Naive thymus-derived CD8-positive, alpha-beta T cell (primary cell): ENCODE results near the gene BICRA. TPM values are rescaled to one million over a fixed set of nuclear protein-coding genes. Genes with fewer than 3 reads are reported as not detected.

Experiments used
- ATAC-seq, 2 donors: fragments of 150-1000 bp; cut with Tn5 transposase in 1 of 2; sonication (Bioruptor Pico), chemical (Tn5 transposase) in 1 of 2; 1 replicate in 1 of 2; 2 replicates in 1 of 2; pipeline ENCODE4 v1.10.0; 2021; ENCODE audit warnings: mild to moderate bottlenecking in 2 of 2, moderate library complexity in 2 of 2
- POLR2A ChIA-PET: fragments of 350-600 bp; sonication (Branson Sonifier 250); formaldehyde crosslinking; loops from one replicate; lab custom pipeline; 2021; ENCODE audit warnings: antibody characterized with exemption; lab: Charles Lee
- DNase-seq, 10 donors: peaks; one replicate each; pipeline versions ENCODE4 v3.0.0 to v3.0.0-alpha.2; 2020 to 2022
- H3K27ac Mint-ChIP-seq, 10 donors: one replicate each; pipeline ENCODE4 v1.8.0; 2020 to 2022; ENCODE audit warnings: mild to moderate bottlenecking in 10 of 10, mixed read lengths in 10 of 10, moderate library complexity in 4 of 10, inconsistent platforms in 1 of 10
- H3K27me3 Mint-ChIP-seq, 5 donors: one replicate each; pipeline ENCODE4 v1.8.0; 2021 to 2022; ENCODE audit warnings: mixed read lengths in 5 of 5
- H3K36me3 Mint-ChIP-seq, 3 donors: one replicate each; pipeline ENCODE4 v1.8.0; 2020 to 2022; ENCODE audit warnings: mixed read lengths in 3 of 3, mild to moderate bottlenecking in 2 of 3, inconsistent platforms in 1 of 3
- H3K4me1 Mint-ChIP-seq, 4 donors: one replicate each; pipeline ENCODE4 v1.8.0; 2021 to 2022; ENCODE audit warnings: mixed read lengths in 4 of 4
- H3K4me3 Mint-ChIP-seq, 10 donors: one replicate each; pipeline ENCODE4 v1.8.0; 2020 to 2022; ENCODE audit warnings: mild to moderate bottlenecking in 10 of 10, mixed read lengths in 10 of 10, moderate library complexity in 6 of 10, inconsistent platforms in 1 of 10
- H3K9me3 Mint-ChIP-seq, 9 donors: one replicate each; pipeline ENCODE4 v1.8.0; 2020 to 2022; ENCODE audit warnings: mixed read lengths in 9 of 9, mild to moderate bottlenecking in 3 of 9, inconsistent platforms in 1 of 9, moderate library complexity in 1 of 9
- polyA plus RNA-seq, 3 donors: library from polyadenylated mRNA; unstranded; fragments of 300-500 nt; fragmentation: Illumina TruSeq; gene quantifications; one replicate each; pipeline ENCODE4 v1.2.3, GENCODE V29; 2021
- total RNA-seq, 8 experiments: library from RNA in 2 of 8; stranded (reverse) in 2 of 8; gene quantifications; one replicate each; pipeline ENCODE4 v1.2.3 and lab custom pipeline; 2021 to 2026

The BICRA gene
- total and polyA plus RNA-seq, 5 experiments from 2014 or later, result 0.23 to 35.5 (median 1.4) TPM

DNA sequence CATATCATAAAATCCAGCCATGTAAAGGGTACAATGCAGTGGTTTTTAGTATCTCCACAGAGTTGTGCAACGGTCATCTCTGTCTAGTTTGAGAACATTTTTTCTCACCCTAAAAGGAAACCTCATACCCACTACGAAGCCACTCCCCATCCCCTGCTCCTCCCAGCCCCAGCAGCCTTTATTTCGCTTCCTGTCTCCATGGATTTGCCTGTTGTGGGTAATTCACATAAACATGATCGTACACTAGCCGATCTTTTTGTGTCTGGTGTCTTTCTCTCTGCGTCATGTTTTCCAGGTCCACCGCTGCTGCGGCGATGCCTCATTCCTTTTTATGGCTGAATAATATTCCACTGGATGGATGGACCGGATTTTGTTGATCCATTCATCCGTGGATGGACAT, 28.6 kb downstream of the BICRA start:
- Mint-ChIP-seq H3K27me3 (no peaks in the 10 kb centered on the region), H3K4me1 (peaks cover 26 to 62% (median 53%) of the 10 kb centered on the region in 4 donors), H3K36me3 (peaks cover 0 to 35% (median 3%) of the 10 kb centered on the region in 3 donors), H3K27ac (peak overlapping the region in 3 of 10 donors; percentile 24 to 65 (median 51)), H3K4me3 (no peak overlapping the region), H3K9me3 (no peaks in the 10 kb centered on the region)
- ATAC-seq (no peak), DNase-seq (no peak)
- POLR2A ChIA-PET, result no interaction called here

GRCh38 chr19:47641891-47642485, 33.1 kb downstream of the BICRA start:
- no peaks in the 10 kb centered on the region for H3K27me3 Mint-ChIP-seq
- POLR2A ChIA-PET, result no interaction called here
- H3K9me3 Mint-ChIP-seq, result no peaks in the 10 kb centered on the region
- DNase-seq, result no peak
- no peak overlapping the region for H3K4me3 Mint-ChIP-seq
- peaks cover 35 to 56% (median 47%) of the 10 kb centered on the region in 4 donors for H3K4me1 Mint-ChIP-seq
- no peak for ATAC-seq
- peak overlapping the region in 1 of 10 donors; percentile 37 for H3K27ac Mint-ChIP-seq
- peaks cover 3 to 54% (median 11%) of the 10 kb centered on the region in 3 donors for H3K36me3 Mint-ChIP-seq

DNA sequence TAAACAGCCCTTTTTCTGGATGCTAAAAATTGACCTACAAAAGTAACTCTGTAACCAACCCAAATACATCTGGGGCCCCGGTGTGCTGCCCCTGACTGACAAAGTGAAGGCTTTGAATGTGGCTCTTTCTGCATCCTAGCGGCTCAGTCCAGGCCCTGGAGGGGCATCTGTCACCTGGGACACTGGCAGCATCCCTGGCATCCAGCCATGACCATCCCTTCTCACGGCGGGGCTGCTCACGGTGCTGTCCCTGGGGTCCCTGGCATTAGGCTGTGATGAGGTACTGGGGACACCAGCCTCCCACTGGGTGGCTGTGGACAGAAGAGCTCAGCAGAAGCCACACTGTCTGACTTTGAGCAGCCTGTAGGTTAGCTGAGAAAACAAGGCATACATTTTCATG, 34.3 kb downstream of the BICRA start:
- Mint-ChIP-seq H3K9me3 (peaks cover 0 to 2% (median 0%) of the 10 kb centered on the region in 9 donors), H3K4me1 (peaks cover 35 to 56% (median 44%) of the 10 kb centered on the region in 4 donors), H3K4me3 (no peak overlapping the region), H3K27me3 (no peaks in the 10 kb centered on the region), H3K36me3 (peaks cover 5 to 56% (median 17%) of the 10 kb centered on the region in 3 donors), H3K27ac (peak overlapping the region in 1 of 10 donors; percentile 61)
- POLR2A ChIA-PET, result interaction anchor here (0.6 kb wide), 1 partner anchor 120 kb away, joined by 4 read pairs; no protein-coding TSS in a partner anchor
- no peak for DNase-seq
- no peak for ATAC-seq

DNA sequence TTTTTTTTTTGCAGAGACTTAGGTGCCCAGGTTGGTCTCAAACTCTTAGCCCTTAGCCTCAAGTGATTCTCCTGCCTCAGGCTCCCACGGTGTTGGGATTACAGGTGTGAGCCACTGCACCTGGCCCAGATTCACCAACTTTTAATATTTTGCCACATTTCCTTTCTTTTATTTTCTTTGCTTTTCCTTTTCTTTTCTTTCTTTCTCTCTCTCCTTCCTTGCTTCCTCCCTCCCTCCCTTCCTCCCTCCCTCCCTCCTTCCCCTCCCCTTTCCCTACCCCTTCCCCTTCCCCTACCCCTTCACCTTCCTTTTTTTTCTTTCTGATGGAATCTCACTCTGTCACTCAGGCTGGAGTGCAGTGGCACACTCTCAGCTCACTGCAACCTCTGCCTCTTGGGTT, 35.3 kb downstream of the BICRA start:
- no peak for DNase-seq
- Mint-ChIP-seq H3K4me1 (peaks cover 31 to 53% (median 43%) of the 10 kb centered on the region in 4 donors), H3K9me3 (peaks cover 0 to 2% (median 0%) of the 10 kb centered on the region in 9 donors), H3K27me3 (no peaks in the 10 kb centered on the region), H3K27ac (peak overlapping the region in 5 of 10 donors; percentile 6 to 61 (median 28)), H3K36me3 (peaks cover 6 to 52% (median 19%) of the 10 kb centered on the region in 3 donors), H3K4me3 (peak overlapping the region in 2 of 10 donors; percentile 47 to 54)
- POLR2A ChIA-PET, result no interaction called here
- ATAC-seq, result no peak

- H3K4me1 Mint-ChIP-seq, result peaks cover 31 to 52% (median 45%) of the 10 kb centered on the region in 4 donors
- peak overlapping the region in 1 of 10 donors; percentile 47 for H3K4me3 Mint-ChIP-seq
- DNase-seq (no peak), ATAC-seq (no peak)
- peaks cover 9 to 52% (median 23%) of the 10 kb centered on the region in 3 donors for H3K36me3 Mint-ChIP-seq
- POLR2A ChIA-PET, result no interaction called here
- peak overlapping the region in 4 of 10 donors; percentile 6 to 50 (median 22) for H3K27ac Mint-ChIP-seq
- H3K9me3 Mint-ChIP-seq, result peaks cover 0 to 4% (median 0%) of the 10 kb centered on the region in 9 donors
- no peaks in the 10 kb centered on the region for H3K27me3 Mint-ChIP-seq
Observed at GRCh38 chr19:47644743-47645482, 36.0 kb downstream of the BICRA start.

DNA sequence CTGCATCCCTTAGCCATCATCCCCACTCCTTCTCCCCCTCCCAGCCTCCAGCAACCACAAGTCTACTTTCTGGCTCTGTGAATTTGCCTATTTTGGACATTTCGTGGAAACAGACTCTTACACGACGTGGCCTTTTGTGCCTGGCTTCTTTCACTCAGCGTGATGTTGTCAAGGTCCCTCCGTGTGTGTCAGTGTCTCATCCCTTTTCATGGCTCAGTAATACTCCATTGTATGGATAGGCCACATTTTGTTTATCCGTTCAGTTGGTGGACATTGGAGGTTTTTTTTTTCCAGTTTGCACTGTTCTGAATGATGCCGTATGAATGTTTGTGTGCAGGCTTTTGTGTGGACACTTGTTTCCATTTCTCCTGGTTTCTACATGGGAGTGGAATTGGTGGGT, 38.0 kb downstream of the BICRA start:
- Mint-ChIP-seq H3K9me3 (peaks cover 0 to 4% (median 0%) of the 10 kb centered on the region in 9 donors), H3K4me3 (no peak overlapping the region), H3K4me1 (peaks cover 30 to 63% (median 50%) of the 10 kb centered on the region in 4 donors), H3K36me3 (peaks cover 9 to 60% (median 29%) of the 10 kb centered on the region in 3 donors), H3K27me3 (no peaks in the 10 kb centered on the region), H3K27ac (peak overlapping the region in 1 of 10 donors; percentile 51)
- POLR2A ChIA-PET, result no interaction called here
- no peak for DNase-seq
- ATAC-seq, result no peak

- ATAC-seq, result no peak
- H3K27me3 Mint-ChIP-seq, result no peaks in the 10 kb centered on the region
- H3K36me3 Mint-ChIP-seq, result peaks cover 9 to 68% (median 30%) of the 10 kb centered on the region in 3 donors
- no peak overlapping the region for H3K4me3 Mint-ChIP-seq
- peak overlapping the region in 1 of 10 donors; percentile 29 for H3K27ac Mint-ChIP-seq
- POLR2A ChIA-PET, result no interaction called here
- peaks cover 0 to 4% (median 0%) of the 10 kb centered on the region in 9 donors for H3K9me3 Mint-ChIP-seq
- H3K4me1 Mint-ChIP-seq, result peaks cover 31 to 55% (median 47%) of the 10 kb centered on the region in 4 donors
- no peak for DNase-seq
Observed at GRCh38 chr19:47649588-47649987, 40.7 kb downstream of the BICRA start.

DNA sequence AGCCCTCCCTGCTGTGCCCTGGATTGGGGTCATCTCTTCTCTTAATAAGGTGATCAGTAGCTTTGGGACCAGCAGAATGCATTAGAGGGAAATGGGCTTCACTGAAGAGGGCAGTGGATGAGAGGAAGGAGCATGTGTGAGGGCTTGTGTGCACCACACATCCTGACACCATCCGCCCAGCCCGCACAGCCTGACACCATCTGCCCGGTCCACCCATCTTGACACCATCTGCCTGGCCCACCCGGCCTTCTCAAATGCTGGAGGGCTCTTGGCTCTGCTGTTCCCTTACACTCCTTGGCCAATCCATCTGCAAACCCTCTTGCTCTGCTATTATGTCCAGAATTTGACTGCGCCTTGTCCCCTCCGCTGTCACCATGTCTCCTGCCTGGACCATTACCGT, 41.8 kb downstream of the BICRA start:
- Mint-ChIP-seq H3K4me3 (no peak overlapping the region), H3K9me3 (peaks cover 0 to 4% (median 0%) of the 10 kb centered on the region in 9 donors), H3K4me1 (peaks cover 25 to 51% (median 39%) of the 10 kb centered on the region in 4 donors), H3K27ac (peak overlapping the region in 4 of 10 donors; percentile 16 to 79 (median 48)), H3K36me3 (peaks cover 9 to 62% (median 29%) of the 10 kb centered on the region in 3 donors), H3K27me3 (no peaks in the 10 kb centered on the region)
- DNase-seq (no peak), ATAC-seq (no peak)
- POLR2A ChIA-PET, result no interaction called here

- peak overlapping the region in 7 of 10 donors; percentile 16 to 88 (median 60) for H3K27ac Mint-ChIP-seq
- ATAC-seq (no peak), DNase-seq (no peak)
- no peaks in the 10 kb centered on the region for H3K27me3 Mint-ChIP-seq
- peaks cover 0 to 4% (median 0%) of the 10 kb centered on the region in 9 donors for H3K9me3 Mint-ChIP-seq
- H3K4me1 Mint-ChIP-seq, result peaks cover 22 to 53% (median 39%) of the 10 kb centered on the region in 4 donors
- H3K36me3 Mint-ChIP-seq, result peaks cover 9 to 59% (median 26%) of the 10 kb centered on the region in 3 donors
- H3K4me3 Mint-ChIP-seq, result peak overlapping the region in 2 of 10 donors; percentile 24 to 51
- POLR2A ChIA-PET, result no interaction called here
Observed at GRCh38 chr19:47651132-47651531, 42.2 kb downstream of the BICRA start.

DNA sequence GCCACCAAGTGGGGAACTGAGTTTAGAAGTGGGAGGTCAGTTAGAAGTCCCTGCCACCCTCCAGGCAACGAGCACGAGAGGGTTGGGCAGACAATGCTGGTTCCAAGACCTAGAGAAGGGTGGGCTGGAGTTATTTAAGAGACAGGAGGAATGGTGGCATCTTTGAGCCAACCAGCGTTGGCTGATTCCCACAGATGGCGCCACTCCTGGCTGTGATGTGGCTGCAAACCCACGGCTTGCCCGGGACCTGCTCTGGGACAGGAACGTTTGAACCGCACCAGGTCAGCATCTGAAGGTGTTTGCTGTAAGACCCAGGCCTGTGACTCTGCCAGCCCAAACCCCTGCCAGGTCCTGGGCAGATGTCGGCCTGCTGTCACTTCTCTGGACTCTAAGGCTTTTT, 42.8 kb downstream of the BICRA start:
- DNase-seq (no peak), ATAC-seq (no peak)
- Mint-ChIP-seq H3K36me3 (peaks cover 9 to 53% (median 25%) of the 10 kb centered on the region in 3 donors), H3K27ac (peak overlapping the region in 3 of 10 donors; percentile 52 to 77 (median 73)), H3K27me3 (no peaks in the 10 kb centered on the region), H3K4me3 (no peak overlapping the region), H3K4me1 (peaks cover 22 to 56% (median 39%) of the 10 kb centered on the region in 4 donors), H3K9me3 (peaks cover 0 to 4% (median 0%) of the 10 kb centered on the region in 9 donors)
- POLR2A ChIA-PET, result no interaction called here

DNA sequence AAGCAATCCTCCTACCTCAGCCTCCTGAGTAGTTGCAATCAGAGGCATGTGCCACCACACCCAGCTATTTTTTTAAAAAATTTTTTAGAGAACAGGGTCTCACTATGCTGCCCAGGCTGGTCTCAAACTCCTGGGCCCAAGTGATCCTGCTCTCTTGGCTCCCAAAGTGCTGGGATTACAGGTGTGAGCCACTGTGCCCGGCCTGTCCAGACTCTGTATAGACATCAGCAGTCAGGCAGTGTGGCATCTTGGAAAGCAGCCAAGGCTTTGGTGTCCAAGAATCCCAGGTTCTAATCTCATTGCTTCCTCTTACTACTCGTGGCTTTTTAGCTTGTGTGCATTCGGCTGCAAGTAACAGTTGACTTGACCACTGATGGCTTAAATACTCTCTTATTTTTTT, 43.4 kb downstream of the BICRA start:
- H3K36me3 Mint-ChIP-seq, result peaks cover 4 to 53% (median 20%) of the 10 kb centered on the region in 3 donors
- DNase-seq (no peak), ATAC-seq (no peak)
- no peak overlapping the region for H3K4me3 Mint-ChIP-seq
- no peaks in the 10 kb centered on the region for H3K27me3 Mint-ChIP-seq
- H3K27ac Mint-ChIP-seq, result no peak overlapping the region
- H3K9me3 Mint-ChIP-seq, result peaks cover 0 to 4% (median 0%) of the 10 kb centered on the region in 9 donors
- peaks cover 18 to 57% (median 37%) of the 10 kb centered on the region in 4 donors for H3K4me1 Mint-ChIP-seq
- POLR2A ChIA-PET, result no interaction called here

- POLR2A ChIA-PET, result no interaction called here
- DNase-seq, result no peak
- H3K36me3 Mint-ChIP-seq, result peaks cover 4 to 54% (median 12%) of the 10 kb centered on the region in 3 donors
- peaks cover 0 to 4% (median 0%) of the 10 kb centered on the region in 9 donors for H3K9me3 Mint-ChIP-seq
- H3K4me3 Mint-ChIP-seq, result no peak overlapping the region
- no peak for ATAC-seq
- H3K27me3 Mint-ChIP-seq, result no peaks in the 10 kb centered on the region
- H3K27ac Mint-ChIP-seq, result no peak overlapping the region
- H3K4me1 Mint-ChIP-seq, result peaks cover 15 to 52% (median 30%) of the 10 kb centered on the region in 4 donors
Observed at GRCh38 chr19:47653856-47654255, 44.9 kb downstream of the BICRA start.
